Activated gamma-delta T cell (primary cell): ENCODE results near the gene TRPT1.
A peak's percentile ranks its signal among the peaks of the same experiment; 100 is the strongest.

Experiments
- DNase-seq: peaks from one replicate; lab custom pipeline; 2025; lab: John Stamatoyannopoulos, UW
- total RNA-seq, 2 donors: gene quantifications; one replicate each; lab custom pipeline; 2026; lab: John Stamatoyannopoulos, UW

The TRPT1 gene
- 29.7 to 36.0 reads per million in 2 donors for total RNA-seq

GRCh38 chr11:64225608-64226506, at the start of gene TRPT1, which contains the start of gene NUDT22:
TSS of gene TRPT1 (minus strand) at chr11:64226186. CDS start at chr11:64225860, 326 bp downstream.
TSS of gene NUDT22 (plus strand) at chr11:64226274. CDS start at chr11:64226653, 379 bp downstream.
- DNase-seq: peak; percentile 83

DNA sequence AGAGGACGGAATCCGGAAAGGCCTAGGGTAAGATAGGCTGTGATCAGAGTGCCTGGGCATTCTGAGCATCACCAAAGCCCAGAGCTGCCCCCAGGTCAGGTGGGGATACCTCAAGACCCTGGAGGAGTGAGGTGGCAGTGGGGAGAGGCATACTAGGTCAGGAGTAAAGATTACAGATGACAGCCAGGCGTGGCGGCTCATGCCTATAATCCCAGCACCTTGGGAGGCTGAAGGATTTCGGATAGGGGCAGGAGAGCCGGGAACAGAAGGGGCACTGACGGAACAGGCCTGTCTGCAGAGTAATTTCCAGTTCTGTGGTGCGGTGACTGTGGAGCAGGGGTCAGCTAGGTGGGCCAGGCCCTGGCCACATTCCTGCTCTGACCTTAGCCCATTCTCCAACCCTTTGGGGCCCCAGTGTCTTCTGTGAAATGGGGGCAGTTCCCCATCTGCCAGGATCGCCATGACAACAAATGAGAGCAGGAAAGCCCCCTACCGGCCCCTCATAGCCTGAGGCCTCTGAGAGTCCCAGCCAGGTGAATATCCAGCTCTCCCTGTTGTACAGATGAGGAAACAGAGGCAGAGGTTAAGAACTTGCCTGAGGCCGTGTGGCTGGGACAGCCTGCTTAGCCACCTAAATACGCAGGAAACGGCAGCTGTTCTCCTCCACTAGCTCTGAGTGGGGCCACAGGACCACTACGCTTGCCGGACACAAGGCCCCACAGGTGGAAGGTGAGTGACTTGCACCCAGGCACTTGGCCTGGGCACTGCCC, 49.2 kb upstream of the TRPT1 start:
- DNase-seq: no peak

DNA sequence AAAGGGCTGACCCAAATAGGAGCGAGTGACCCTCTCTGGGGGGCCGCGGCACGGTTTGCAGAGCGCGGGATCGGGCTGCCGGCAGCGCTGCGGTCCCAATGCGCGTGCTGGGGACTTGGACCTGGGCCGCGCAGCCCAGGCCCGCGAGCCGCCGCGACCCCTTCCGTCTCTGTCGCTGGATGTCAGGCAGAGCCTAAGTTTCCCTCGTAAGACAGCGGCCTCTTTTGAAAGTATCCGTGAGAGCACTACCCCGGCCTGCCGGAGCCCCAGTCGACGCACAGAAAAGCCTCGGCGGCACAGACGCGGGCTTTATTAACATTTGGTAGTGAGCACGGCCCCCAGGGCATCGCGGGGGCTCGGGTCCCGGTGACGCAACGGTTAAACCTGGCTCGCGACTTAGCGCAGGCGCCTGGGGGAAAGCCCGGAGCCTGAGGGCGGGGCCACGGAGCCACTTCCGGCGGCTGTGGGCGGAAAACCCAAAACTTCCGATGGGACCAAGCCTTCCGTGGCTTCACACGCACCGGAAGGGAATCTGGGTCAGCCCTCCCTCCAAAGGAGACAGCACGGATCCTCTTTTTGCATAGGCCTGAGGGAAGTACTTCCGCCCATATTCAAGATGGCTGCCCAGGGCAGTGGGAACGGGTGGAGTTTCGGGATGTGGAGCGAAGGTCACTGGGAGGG, 43.7 kb upstream of the TRPT1 start:
- peak; percentile 92 for DNase-seq

GRCh38 chr11:64268893-64269539, 43.0 kb upstream of the TRPT1 start:
- DNase-seq: no peak

DNA sequence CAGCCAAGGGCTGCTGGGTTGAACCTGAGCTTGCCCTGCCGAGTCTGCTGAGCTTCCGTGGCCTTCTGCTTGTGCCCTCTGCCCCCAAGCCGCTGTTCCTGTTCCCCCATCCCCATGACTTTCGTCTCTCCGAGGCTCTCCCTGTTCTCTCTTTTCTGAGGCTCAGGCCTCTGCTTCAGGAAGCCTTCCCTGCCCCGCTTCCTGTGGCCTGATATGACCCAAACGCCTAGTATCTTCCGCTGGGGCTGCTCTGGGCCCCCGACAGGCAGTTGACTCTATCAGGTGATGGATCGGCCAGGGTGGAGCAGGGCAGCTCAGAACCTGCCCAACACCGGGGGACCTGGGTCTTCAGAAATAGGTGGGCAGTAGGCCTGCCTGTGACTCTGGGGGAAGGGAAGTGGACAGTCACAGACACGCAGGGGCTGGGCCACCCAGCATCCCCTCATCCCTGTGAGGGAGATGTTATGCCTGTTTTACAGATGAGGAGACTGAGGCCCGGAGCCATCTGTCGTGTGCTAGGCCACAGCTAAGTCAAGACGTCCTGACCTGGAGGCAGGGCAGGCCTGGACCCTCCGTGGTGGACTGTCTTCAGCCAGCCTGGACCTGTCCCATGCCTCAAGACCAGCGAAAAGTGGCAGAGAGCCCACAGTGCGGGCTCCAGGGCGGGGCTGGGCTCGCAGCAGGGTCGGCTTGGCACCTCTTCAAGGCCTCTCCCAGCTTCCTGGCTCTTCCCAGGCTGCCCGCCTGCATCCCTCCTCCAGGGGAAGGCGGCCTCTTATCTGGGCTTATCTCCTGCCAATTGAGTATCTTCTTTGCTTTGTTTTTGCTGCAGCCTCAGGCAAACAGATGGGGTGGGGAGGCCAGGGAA, 42.3 kb upstream of the TRPT1 start:
- no peak for DNase-seq

- no peak for DNase-seq
Measured at GRCh38 chr11:64267207-64267945, 41.4 kb upstream of the TRPT1 start.

GRCh38 chr11:64266339-64266738, 40.4 kb upstream of the TRPT1 start:
- DNase-seq: no peak

DNA sequence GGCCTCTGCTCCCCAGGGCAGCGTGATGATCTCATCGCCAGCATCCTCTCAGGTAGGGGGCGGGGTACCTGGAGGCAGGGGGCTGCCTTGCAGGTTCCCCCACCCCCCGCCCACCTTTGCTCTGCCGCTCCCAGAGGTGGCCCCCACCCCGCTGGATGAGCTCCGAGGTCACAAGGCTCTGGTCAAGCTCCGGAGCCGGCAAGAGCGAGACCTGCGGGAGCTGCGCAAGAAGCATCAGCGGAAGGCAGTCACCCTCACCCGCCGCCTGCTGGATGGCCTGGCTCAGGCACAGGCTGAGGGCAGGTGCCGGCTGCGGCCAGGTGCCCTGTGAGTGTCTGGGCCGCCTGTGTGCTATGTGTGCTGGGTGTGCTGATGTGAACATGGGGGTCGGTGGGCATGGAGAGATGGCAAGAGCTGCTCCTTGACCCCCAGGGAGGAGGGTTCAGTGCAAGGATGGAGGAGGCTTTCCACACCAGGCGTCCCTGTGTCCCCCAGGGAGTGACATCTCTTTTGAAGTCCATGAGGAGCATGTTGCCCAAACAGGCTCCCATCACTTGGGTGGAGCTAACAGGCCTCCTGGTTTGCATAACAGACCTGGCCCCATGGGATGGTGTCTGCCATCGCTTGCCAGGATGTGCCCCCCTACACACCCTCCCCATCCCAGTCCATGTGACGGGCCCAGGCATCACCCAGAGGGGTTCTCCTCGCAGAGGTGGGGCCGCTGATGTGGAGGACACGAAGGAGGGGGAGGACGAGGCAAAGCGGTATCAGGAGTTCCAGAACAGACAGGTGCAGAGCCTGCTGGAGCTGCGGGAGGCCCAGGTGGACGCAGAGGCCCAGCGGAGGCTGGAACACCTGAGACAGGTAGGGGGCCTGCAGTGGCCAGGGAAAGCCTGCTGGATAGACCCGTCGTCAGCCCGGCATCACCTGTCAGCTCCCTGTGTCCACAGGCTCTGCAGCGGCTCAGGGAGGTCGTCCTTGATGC, 39.5 kb upstream of the TRPT1 start:
- no peak for DNase-seq

DNA sequence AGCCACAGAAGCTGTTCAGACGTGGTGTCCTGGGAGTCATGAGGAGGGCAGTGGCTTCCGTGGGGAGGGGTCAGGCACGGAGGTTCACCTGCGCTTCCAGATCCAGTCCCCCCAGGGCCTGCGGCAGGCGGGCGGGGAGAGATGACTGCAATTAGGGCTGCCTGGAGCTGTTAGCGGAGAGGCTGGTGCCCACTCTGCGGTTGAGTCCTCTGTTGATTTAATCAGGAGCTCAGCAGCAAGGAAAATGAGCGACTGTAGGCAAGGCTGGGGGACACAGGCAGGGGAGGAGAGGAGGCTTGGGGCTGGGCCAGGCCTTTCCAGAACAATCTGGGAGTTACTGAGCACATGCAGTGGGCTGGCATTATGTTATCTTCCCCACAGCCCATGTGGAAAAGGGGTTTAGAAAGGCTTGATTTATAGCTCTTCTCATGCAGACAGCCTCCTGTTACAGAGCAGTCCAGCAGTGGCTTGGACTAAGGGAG, 38.4 kb upstream of the TRPT1 start:
- no peak for DNase-seq

- DNase-seq: no peak
Measured at GRCh38 chr11:64263947-64264317, 37.9 kb upstream of the TRPT1 start.

DNA sequence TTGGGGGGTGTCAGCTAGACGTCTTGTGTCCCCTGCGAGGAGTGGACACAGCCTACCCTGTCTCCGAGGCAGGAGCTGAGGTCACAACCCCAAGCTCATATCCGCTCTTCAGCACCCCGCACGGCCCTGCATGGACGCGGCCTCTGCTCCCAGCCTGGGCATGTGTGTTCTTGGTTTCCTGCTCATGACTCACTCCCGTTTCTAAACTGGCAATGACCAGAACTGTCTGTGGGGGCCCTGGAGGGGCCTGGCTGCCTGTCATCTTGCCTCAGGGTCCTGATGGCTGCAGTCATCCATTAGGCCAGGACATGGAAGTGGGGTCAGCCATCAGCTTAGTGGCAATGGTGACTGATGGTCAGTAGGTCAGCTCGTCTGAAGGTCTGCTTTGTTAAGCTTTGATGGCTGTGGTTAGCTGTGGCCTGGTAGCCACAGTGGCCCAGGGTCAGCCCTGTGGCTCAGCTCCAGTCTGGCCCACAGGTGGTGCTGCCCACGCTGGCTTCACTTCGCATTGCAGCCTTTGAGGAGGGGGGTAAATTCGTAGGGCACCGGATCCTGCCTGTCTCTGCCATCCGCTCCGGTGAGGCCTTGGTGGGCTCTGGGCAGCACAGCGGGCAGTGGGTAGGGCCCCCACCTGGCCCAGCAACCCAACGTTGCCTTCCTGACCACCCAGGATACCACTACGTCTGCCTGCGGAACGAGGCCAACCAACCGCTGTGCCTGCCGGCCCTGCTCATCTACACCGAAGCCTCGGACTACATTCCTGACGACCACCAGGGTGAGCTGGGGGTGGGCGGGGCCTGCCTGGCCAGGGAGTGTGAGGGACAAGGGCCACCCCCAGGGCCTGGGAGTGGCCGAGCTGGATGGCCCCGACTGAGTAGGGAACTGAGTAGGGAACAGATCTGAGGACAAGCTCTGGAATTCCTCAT, 37.3 kb upstream of the TRPT1 start:
- no peak for DNase-seq

GRCh38 chr11:64262271-64263002, 36.5 kb upstream of the TRPT1 start:
- DNase-seq: no peak

DNA sequence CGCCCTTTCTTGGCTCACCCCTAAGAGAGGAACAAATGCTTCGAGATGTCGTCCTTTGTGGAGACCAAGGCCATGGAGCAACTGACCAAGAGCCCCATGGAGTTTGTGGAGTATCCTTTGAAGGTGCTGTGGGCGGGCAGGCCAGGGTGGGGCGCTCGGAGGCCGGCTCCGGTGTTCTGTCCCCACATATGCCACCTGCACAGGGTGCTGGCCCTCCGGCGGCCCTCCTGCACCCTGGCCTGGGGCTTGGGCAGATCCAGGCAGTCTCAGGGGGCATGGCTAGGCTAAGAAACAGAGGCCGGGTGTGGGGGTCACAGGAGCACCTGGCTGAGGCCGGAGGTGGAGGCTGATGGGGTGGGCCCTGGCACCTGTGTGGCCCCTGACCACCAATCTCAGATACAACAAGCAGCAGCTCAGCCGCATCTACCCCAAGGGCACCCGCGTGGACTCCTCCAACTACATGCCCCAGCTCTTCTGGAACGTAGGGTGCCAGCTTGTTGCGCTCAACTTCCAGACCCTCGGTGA, 35.6 kb upstream of the TRPT1 start:
- no peak for DNase-seq

DNA sequence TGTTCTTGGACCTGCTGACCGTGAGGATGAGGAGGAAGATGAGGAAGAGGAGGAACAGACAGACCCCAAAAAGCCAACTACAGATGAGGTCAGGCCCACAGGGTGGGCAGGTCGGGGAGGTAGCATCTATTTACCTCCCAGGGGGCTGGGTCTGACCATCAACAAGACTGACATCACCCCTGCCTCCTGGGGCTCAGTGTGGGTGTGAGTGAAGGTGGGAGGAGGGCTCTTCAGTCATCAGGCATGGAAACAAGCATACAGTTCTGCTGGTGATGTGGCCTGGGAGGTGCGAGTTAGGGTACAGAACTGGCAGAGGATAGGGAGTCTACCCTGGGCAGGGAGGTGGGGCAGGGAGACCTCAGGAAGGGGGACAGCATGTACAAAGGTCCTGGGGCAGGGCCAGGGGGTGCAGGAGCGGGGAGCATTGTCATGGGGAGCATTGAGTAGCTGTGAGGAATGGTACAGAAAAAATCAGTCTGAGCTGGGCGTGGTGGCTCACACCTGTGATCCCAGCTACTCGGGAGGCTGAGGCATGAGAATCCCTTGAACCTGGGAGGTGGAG, 34.2 kb upstream of the TRPT1 start:
- no peak for DNase-seq

- no peak for DNase-seq
Measured at GRCh38 chr11:64259533-64260067, 33.6 kb upstream of the TRPT1 start.

DNA sequence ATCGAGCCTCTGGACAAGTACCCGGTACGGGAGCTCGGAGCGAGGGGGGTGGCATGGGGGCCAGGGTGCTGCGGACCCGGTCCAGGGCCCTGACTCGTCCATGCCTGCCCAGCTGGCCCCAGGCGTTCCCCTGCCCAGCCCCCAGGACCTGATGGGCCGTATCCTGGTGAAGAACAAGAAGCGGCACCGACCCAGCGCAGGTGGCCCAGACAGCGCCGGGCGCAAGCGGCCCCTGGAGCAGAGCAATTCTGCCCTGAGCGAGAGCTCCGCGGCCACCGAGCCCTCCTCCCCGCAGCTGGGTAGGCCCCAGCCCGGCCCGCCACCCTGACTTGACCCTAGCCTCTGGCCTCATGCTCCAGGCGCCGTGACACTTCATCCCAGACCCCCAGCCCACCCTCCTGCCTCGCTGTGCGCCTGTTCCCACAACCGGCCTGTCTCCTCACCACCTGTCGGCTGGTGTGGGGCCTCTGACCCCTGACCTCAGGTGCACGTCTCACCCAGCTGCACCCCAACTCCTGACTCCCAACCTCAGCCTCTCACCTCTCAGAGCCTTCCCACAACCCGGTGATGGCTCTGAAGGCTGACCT, 33.1 kb upstream of the TRPT1 start:
- DNase-seq: no peak
